ENCODE results near the gene STMP1. TPM values are rescaled to one million over a fixed set of nuclear protein-coding genes. Genes with fewer than 3 reads are reported as not detected.
"Not testable (repeated sequence)": the region's sequence is repeated elsewhere in the genome, so short reads cannot be mapped to it uniquely, and the experiment has no call there.

STMP1 gene
- total RNA-seq, 2 experiments from 2014 or later, result 24.2 to 26.4 TPM

- POLR2A ChIA-PET, result no interaction called here
- CTCF ChIA-PET, result no interaction called here
Observed at GRCh38 chr7:135684699-135685098, 22.4 kb downstream of the STMP1 start.

GRCh38 chr7:135685306-135686084 is 23.2 kb downstream of the STMP1 start:
- ChIA-PET POLR2A (no interaction called here), CTCF (no interaction called here)

- ChIA-PET CTCF (no interaction called here), POLR2A (no interaction called here)
Observed at GRCh38 chr7:135687466-135687865, 25.2 kb downstream of the STMP1 start.

- CTCF ChIA-PET, result no interaction called here
- POLR2A ChIA-PET, result no interaction called here
Observed at GRCh38 chr7:135690566-135690965, 28.3 kb downstream of the STMP1 start.

GRCh38 chr7:135692055-135692454 is 29.7 kb downstream of the STMP1 start:
- CTCF ChIA-PET, result no interaction called here
- POLR2A ChIA-PET, result no interaction called here

GRCh38 chr7:135692606-135693005 is 30.3 kb downstream of the STMP1 start:
- CTCF ChIA-PET, result not testable (repeated sequence)

GRCh38 chr7:135693558-135693957 is 31.2 kb downstream of the STMP1 start:
- ChIA-PET CTCF (no interaction called here), POLR2A (no interaction called here)

More at GRCh38 chr7:135692606-135693005, 30.3 kb downstream of the STMP1 start:
- POLR2A ChIA-PET, result not testable (repeated sequence)

- ChIA-PET CTCF (interaction anchor here (1.0 kb wide), 1 partner anchor 16 kb away, joined by 4 read pairs; no protein-coding TSS in a partner anchor), POLR2A (no interaction called here)
Observed at GRCh38 chr7:135697276-135698049, 35.1 kb downstream of the STMP1 start.

- CTCF ChIA-PET, result no interaction called here
Observed at GRCh38 chr7:135704074-135704473, 41.8 kb downstream of the STMP1 start.

GRCh38 chr7:135704698-135705097 is 42.4 kb downstream of the STMP1 start:
- ChIA-PET CTCF (no interaction called here), POLR2A (no interaction called here)

More at GRCh38 chr7:135704074-135704473, 41.8 kb downstream of the STMP1 start:
- POLR2A ChIA-PET, result no interaction called here

GRCh38 chr7:135706038-135706742 is 43.9 kb downstream of the STMP1 start:
- POLR2A ChIA-PET, result no interaction called here

GRCh38 chr7:135706858-135707569 is 44.7 kb downstream of the STMP1 start:
- ChIA-PET POLR2A (no interaction called here), CTCF (no interaction called here)

More at GRCh38 chr7:135706038-135706742, 43.9 kb downstream of the STMP1 start:
- CTCF ChIA-PET, result no interaction called here

- POLR2A ChIA-PET, result no interaction called here
- CTCF ChIA-PET, result no interaction called here
Observed at GRCh38 chr7:135707570-135707966, 45.3 kb downstream of the STMP1 start.

- POLR2A ChIA-PET, result no interaction called here
- CTCF ChIA-PET, result no interaction called here
Observed at GRCh38 chr7:135708041-135708440, 45.7 kb downstream of the STMP1 start.

- ChIA-PET POLR2A (no interaction called here), CTCF (interaction anchor here (1.0 kb wide), 2 partner anchors 8 to 90 kb away, joined by 3 to 4 read pairs; no protein-coding TSS in a partner anchor)
Observed at GRCh38 chr7:135709508-135709907, 47.2 kb downstream of the STMP1 start.

GRCh38 chr7:135710417-135711138 is 48.3 kb downstream of the STMP1 start:
- CTCF ChIA-PET, result interaction anchor here (0.9 to 1.5 kb wide), 4 partner anchors 9 to 36 kb away, joined by 3 to 4 read pairs (median 4); no protein-coding TSS in a partner anchor
- POLR2A ChIA-PET, result no interaction called here

- CTCF ChIA-PET, result interaction anchor here (0.9 to 1.5 kb wide), 3 partner anchors 9 to 37 kb away, joined by 3 to 4 read pairs (median 4); no protein-coding TSS in a partner anchor
Observed at GRCh38 chr7:135711139-135711469, 48.8 kb downstream of the STMP1 start.

GRCh38 chr7:135712182-135712782 is 50.0 kb downstream of the STMP1 start:
- ChIA-PET POLR2A (no interaction called here), CTCF (interaction anchor here (0.6 to 0.7 kb wide), 3 partner anchors 22 to 996 kb away, joined by 3 to 5 read pairs (median 4); no protein-coding TSS in a partner anchor)

More at GRCh38 chr7:135711139-135711469, 48.8 kb downstream of the STMP1 start:
- POLR2A ChIA-PET, result interaction anchor here (0.8 kb wide), 1 partner anchor 30 kb away, joined by 3 read pairs; no protein-coding TSS in a partner anchor
